Measurements from ENCODE around the gene CSTB. TPM values are rescaled to one million over a fixed set of nuclear protein-coding genes. Genes with fewer than 3 reads are reported as not detected.

The CSTB gene
- total RNA-seq, 2 donors from 2014 or later = 13.3 to 34.7 TPM

DNA sequence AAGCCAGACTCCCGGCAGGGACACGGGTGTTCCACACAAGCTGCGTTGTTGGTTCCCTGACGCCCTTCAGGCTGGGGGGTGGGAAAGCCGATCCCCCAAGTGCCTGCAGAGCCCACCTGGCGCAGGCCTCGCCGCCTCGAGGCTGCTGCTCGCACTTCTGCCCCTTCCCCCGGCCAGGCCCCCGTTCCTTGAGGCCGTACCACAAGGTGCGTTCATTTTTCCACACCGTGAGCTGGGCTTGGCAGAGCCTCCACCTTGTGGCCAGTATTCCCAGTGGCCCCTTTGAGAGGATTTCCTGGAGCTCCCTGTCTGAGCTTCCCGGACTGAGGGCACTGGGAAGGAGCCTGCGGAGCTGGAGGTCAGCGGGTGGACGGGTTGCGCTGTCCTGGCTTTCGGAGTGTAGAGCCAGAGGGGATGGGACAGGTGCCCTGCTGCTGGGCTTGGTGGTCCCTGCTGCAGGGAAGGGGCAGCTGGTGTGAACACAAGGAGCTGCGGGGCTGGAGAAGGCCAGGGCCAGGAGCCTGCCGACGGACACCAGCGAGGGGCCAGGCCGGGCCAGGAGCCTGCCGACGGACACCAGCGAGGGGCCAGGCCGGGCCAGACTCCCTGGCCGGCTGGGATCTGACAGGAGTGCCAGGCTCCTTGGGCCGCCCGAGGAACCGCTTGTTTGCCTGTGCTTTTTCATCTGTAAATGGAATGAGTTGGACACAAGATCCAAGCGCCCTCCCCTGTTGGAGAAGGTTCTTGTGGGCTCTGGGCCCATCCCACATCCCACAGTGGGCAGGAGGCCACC is 38.8 kb downstream of the CSTB start:
- 88% methylated on average over 35 of the region's 35 CpGs for WGBS
- H3K9me3 ChIP-seq = no peaks in the 10 kb centered on the region
- peaks cover 13% of the 10 kb centered on the region for H3K4me1 ChIP-seq (replicated peaks)
- intact Hi-C loops (cut with DNase I) = no loop called here
- DNase-seq (ENCODE audit: low spot score) = no peak
- no peaks in the 10 kb centered on the region for H3K27me3 ChIP-seq (replicated peaks; ENCODE audit: insufficient read depth)
- no peak overlapping the region for H3K4me3 ChIP-seq
- TF ChIP-seq POLR2A (IDR thresholded peaks at IDR 0.05) (no peak), POLR2AphosphoS5 (IDR thresholded peaks at IDR 0.05) (no peak)
- H3K27ac ChIP-seq = no peak overlapping the region
- H3K36me3 ChIP-seq = no peaks in the 10 kb centered on the region

DNA sequence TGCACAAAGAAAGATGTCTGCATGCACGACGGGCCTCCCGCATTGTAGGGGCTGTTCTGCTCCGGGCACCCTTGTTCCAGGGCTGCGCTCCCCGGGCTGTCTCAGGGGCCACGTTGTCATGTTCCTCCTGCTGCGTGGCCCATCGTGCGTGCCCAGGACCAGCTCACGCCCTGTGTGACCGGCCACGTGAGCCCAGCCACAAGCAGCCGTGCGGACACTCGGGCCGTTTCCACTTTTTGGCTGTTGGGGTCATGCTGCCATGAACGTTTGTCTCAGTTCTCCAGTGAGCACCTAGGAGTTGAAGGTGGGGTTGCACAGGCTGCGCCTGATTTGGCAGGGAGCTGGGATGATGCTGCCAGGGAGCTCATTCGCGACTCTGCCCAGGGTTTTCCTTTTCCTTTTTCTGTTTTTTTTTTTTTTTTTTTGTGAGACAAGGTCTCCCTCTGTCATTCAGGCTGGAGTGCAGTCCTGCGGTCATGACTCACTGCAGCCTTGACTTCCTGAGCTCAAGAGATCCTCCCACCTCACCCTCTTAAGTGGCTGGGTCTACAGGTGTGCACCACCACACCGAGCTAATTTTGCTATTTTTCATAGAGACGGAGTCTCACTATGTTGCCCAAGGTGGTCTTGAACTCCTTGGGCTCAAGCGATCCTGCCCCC is 39.8 kb downstream of the CSTB start:
- TF ChIP-seq POLR2AphosphoS5 (IDR thresholded peaks at IDR 0.05) = no peak
- Histone ChIP-seq H3K4me3 (no peak overlapping the region), H3K4me1 (replicated peaks) (peaks cover 13% of the 10 kb centered on the region), H3K9me3 (no peaks in the 10 kb centered on the region), H3K36me3 (no peaks in the 10 kb centered on the region), H3K27ac (no peak overlapping the region), H3K27me3 (replicated peaks; ENCODE audit: insufficient read depth) (no peaks in the 10 kb centered on the region)
- no peak for DNase-seq (ENCODE audit: low spot score)
- WGBS = 89% methylated on average over 25 of the region's 25 CpGs
- intact Hi-C loops (cut with DNase I) = no loop called here

DNA sequence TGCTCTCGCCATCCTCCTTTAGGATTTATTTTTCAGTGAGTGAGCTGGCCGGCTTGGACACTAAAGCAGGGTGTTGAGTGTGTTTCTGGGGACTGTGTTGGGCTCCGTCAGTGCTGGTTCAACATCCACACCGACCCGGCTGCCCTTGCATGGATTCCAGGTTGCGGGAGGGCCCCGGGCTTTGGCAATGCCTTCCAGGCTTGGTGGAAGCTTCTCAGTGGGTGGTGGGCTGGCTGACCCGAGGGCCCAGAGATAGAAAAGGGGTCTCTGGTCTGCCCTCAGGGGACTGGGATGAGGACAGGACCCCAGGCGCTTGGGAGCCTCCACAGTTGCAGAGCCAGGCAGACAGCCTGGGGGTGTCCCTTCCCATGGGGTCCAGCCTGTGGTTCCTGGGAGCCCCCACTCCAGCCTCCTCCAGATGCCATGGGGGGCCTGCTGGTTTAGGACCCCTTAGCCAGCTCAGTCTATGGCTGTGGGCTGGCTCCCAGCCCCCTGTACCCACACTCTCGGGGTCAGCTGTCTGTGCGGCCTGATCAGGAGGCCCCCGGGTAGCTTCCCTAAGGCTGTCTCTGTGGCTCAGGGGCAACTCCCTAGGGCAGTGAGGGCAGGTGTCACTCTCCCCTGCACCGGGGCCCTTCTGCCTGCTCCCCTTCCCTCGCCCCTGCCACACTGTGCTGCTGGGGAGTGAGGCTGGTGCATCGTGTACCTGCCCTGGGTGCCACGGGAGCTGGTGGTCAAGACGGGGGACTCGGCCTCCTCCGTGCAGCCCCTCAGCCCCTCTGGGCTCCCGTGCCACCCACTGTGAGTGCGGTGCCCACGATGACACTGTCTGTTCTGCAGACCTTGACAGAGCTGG is 40.6 kb downstream of the CSTB start:
- WGBS = 78% methylated on average over 22 of the region's 22 CpGs
- peak overlapping the region; percentile 68 to 75 for H3K27ac ChIP-seq
- H3K27me3 ChIP-seq (replicated peaks; ENCODE audit: insufficient read depth) = no peaks in the 10 kb centered on the region
- no peaks in the 10 kb centered on the region for H3K36me3 ChIP-seq
- H3K4me1 ChIP-seq (replicated peaks) = peaks cover 13% of the 10 kb centered on the region
- no peak for TF ChIP-seq POLR2A (IDR thresholded peaks at IDR 0.05)
- no peaks in the 10 kb centered on the region for H3K9me3 ChIP-seq
- intact Hi-C loops (cut with DNase I) = no loop called here
- no peak overlapping the region for H3K4me3 ChIP-seq
- no peak for DNase-seq (ENCODE audit: low spot score)

DNA sequence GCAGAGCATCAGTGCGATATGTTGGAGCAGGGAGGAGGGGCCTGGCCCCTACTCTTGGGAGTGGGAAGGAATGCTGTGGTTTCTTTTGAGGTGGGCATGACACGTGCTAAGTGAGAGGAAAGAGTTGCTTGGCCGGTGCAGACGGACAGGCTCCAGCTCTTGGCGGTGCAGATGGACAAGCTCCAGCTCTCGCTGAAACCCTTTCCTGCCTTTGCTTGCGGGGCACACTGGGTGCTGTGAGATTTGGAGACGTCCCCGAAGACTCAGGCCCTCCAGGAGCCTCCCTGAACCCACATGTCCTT is 41.2 kb downstream of the CSTB start:
- peaks cover 13% of the 10 kb centered on the region for H3K4me1 ChIP-seq (replicated peaks)
- H3K4me3 ChIP-seq = no peak overlapping the region
- H3K9me3 ChIP-seq = no peaks in the 10 kb centered on the region
- TF ChIP-seq, protein P1, sequence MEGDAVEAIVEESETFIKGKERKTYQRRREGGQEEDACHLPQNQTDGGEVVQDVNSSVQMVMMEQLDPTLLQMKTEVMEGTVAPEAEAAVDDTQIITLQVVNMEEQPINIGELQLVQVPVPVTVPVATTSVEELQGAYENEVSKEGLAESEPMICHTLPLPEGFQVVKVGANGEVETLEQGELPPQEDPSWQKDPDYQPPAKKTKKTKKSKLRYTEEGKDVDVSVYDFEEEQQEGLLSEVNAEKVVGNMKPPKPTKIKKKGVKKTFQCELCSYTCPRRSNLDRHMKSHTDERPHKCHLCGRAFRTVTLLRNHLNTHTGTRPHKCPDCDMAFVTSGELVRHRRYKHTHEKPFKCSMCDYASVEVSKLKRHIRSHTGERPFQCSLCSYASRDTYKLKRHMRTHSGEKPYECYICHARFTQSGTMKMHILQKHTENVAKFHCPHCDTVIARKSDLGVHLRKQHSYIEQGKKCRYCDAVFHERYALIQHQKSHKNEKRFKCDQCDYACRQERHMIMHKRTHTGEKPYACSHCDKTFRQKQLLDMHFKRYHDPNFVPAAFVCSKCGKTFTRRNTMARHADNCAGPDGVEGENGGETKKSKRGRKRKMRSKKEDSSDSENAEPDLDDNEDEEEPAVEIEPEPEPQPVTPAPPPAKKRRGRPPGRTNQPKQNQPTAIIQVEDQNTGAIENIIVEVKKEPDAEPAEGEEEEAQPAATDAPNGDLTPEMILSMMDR (IDR thresholded peaks at IDR 0.05) = no peak
- peak; percentile 66 for TF ChIP-seq POLR2AphosphoS5 (IDR thresholded peaks at IDR 0.05)
- peak overlapping the region; percentile 68 to 75 for H3K27ac ChIP-seq
- H3K27me3 ChIP-seq (replicated peaks; ENCODE audit: insufficient read depth) = no peaks in the 10 kb centered on the region
- DNase-seq (ENCODE audit: low spot score) = peak; percentile 63
- 16% methylated on average over 9 of the region's 9 CpGs for whole genome bisulfite sequencing
- intact Hi-C loops (cut with DNase I) = no loop called here
- no peaks in the 10 kb centered on the region for H3K36me3 ChIP-seq

DNA sequence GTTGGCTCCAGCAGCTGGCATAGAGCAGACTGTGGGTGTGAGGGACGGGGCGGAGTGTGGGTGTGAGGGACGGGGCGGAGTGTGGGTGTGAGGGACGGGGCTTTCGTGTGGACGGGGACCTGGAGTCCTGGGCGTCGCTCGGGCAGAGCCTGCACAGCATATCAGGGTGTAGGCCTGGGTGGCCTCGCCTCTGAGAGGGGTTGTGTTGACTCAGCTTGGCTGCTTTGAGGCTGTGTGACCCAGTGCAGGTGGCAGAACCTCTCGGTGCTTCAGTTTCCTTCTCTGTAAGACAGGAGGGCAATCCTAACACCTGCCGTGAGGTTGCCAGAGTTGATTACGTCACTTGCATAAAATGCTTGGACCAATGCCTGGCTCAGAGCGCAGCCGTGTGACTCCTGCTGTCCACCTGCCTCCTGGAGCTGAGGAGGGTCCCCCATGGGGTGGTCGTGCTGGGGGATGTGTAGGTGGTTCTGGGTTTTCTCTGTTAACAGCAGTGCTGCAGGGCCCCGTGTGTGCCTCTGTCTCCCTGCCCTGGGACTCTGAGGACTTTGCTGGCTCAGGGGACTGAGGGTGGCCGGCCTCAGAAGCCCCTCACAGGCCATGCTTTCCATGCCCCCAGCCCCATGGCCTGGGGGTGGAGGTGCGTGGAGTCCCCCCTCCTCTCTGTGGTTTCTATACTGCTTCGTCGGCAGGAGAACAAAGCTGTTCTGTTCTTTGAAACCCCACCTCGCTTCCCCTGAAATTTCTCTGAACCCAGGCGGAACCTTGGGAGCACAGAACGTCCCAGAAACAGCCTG is 41.8 kb downstream of the CSTB start:
- 45% methylated on average over 25 of the region's 25 CpGs for WGBS
- H3K4me3 ChIP-seq = no peak overlapping the region
- intact Hi-C loops (cut with DNase I) = no loop called here
- no peaks in the 10 kb centered on the region for H3K27me3 ChIP-seq (replicated peaks; ENCODE audit: insufficient read depth)
- H3K9me3 ChIP-seq = no peaks in the 10 kb centered on the region
- H3K27ac ChIP-seq = peak overlapping the region; percentile 68 to 75
- peaks cover 13% of the 10 kb centered on the region for H3K4me1 ChIP-seq (replicated peaks)
- no peaks in the 10 kb centered on the region for H3K36me3 ChIP-seq
- no peak for TF ChIP-seq POLR2AphosphoS5 (IDR thresholded peaks at IDR 0.05)
- no peak for TF ChIP-seq POLR2A (IDR thresholded peaks at IDR 0.05)
- TF ChIP-seq, protein P1 (IDR thresholded peaks at IDR 0.05) = no peak
- peak; percentile 62 for DNase-seq (ENCODE audit: low spot score)
